Mammary epithelial cell (primary cell): Measurements from ENCODE around the gene KIFBP.

Source experiments
- EZH2 ChIP-seq: IDR thresholded peaks from 2 replicates; pipeline ENCODE4 v1.6.1; 2012; ENCODE audit warnings: low read length, inconsistent platforms, borderline replicate concordance
- TF ChIP-seq, protein P1 (sequence below), 2 donors: IDR thresholded peaks in 1 of 2; conservative IDR thresholded peaks in 1 of 2; 2 replicates each; pipeline ENCODE4 v1.5.1; 2011 to 2012; ENCODE audit warnings: inconsistent platforms in 2 of 2, low read length in 2 of 2, mild to moderate bottlenecking in 2 of 2, control low read depth in 1 of 2, low read depth in 1 of 2; ENCODE audit not compliant: insufficient read depth in 1 of 2; ENCODE audit errors: extremely low read depth in 1 of 2

DNA sequence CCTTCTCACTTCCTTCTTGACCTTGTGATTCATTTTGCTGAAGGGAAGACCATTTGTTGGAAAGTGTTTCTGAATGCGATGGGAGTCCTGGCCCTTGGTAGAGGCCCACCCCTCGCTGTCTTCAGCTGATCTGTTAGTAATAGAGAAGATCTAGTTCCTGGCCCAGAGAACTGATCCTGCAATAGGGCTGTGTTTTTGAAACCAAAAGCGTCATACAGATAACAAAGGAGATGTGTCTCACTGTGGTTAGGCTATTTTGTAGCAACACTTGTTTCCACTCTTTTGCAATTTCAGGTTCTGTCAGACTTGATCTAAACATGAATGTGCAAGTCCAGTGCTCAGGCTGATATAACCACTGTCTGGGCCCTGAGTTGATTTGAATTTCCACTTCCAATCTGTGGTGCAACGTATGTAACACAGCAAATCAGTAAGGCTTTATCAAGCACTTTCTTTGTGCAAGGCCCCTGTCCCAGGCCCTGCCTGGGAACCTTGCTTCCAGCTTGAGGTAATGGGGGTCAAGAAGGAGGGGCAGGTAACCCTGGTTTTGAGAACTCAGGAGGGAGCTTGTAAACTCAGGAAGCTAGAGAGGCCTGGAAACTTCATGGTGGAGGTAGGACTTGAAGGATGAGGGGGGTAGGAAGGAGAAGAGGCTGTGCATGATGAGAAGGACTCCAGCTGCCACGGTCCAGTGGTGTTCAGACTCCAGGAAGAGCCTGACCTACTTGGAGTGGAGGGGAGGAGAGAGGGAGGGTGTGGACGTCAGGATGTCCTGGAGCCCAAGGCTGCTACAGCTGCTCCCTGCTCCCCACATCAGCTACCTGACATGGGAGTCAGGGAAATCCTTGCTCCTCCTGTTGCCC is 57.1 kb downstream of the KIFBP start:
- TF ChIP-seq, protein P1, sequence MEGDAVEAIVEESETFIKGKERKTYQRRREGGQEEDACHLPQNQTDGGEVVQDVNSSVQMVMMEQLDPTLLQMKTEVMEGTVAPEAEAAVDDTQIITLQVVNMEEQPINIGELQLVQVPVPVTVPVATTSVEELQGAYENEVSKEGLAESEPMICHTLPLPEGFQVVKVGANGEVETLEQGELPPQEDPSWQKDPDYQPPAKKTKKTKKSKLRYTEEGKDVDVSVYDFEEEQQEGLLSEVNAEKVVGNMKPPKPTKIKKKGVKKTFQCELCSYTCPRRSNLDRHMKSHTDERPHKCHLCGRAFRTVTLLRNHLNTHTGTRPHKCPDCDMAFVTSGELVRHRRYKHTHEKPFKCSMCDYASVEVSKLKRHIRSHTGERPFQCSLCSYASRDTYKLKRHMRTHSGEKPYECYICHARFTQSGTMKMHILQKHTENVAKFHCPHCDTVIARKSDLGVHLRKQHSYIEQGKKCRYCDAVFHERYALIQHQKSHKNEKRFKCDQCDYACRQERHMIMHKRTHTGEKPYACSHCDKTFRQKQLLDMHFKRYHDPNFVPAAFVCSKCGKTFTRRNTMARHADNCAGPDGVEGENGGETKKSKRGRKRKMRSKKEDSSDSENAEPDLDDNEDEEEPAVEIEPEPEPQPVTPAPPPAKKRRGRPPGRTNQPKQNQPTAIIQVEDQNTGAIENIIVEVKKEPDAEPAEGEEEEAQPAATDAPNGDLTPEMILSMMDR (conservative IDR thresholded peaks at IDR 0.05 in 1 of 2, IDR thresholded peaks at IDR 0.05 in 1 of 2; ENCODE audit: extremely low read depth in 1 of 2, insufficient read depth in 1 of 2, low read depth in 1 of 2, low read length in 2 of 2), result no peak
- no peak for TF ChIP-seq EZH2
